CD4-positive, alpha-beta T cell treated with Interleukin-1 beta for 1 hour (primary cell): ENCODE results near the gene MEF2C.

Experiments used
- DNase-seq, 2 donors: peaks; one replicate each; pipeline ENCODE4 v3.0.0-alpha.2; 2020 to 2022

Gene MEF2C

GRCh38 chr5:88746438-88746882 lies 136.5 kb downstream of the MEF2C start:
- DNase-seq: no peak

DNA sequence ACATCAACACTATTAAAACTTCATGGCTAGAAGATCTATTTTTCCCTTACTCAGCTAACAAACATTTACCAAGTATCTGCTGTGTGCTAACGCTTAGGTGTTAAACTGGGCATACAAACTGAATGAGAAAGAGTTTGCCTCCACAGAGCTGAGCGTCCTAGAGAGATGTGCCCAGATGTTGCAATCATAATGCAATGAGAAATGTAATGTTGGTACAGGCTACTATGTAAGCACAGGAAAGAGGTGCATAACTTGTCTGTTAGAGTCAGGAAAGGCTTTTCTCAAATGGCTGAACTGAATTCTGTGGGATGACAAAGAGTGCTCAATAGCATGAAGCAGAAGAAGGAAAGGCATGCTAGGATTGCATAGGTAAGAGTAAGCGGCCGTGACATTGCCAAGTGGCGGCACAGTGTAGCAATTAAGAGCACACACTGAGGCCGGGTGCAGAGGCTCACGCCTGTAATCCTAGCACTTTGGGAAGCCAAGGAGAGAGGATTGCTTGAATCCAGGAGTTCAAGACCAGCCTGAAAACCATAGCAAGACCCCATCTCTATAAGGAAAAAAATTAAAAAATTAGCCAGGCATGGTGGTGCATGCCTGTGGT lies 137.8 kb downstream of the MEF2C start:
- DNase-seq: no peak

DNA sequence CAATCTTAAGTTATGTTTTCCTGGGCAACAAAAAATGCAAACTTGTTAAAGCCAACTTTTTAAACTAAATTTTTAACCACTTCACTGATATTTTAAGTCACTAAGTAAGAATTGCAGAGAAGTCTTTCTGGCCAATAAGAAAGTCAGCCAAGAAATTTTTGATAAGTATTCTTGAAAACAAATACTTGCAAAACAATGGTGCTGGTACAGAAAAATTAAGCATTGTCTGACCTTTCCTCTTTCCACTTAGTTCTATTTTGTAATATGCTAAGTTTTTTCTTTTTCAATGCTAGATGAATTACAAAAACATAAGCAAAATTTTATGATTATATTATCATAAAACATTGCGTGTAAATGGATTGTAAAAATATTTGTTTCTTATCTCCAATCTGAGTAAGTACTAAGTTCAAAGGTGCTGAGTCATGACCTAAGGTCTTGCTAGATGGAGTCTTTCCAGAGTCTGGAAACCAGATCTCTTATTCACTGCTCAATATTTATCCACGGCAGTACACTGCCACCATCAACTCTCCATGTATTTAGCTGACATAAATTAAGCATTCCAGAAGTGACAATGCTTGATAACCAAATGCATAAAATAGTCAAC lies 139.7 kb downstream of the MEF2C start:
- DNase-seq: no peak

- DNase-seq: no peak
These were observed 141.0 kb downstream of the MEF2C start for GRCh38 chr5:88741964-88742363.

- DNase-seq: no peak
These were observed 142.3 kb downstream of the MEF2C start for GRCh38 chr5:88740604-88741185.

DNA sequence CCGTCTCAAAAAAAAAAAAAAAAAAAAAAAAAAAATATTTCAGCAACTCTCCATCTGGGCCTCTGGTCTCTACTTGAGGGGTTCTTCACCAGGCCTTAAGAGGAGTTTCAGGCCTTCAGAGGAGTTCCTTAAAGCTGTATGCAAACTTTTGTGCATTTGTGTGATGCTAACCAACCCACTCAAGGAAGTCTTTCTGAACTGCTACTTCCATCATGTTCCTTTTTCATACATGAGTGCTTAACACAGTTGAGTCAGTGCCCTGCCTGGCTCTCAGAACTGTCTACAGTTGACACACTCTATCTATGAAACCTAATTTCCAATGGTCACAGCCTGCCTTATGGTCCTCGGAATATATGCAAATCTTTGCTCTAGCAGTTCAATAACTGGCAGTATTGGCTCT lies 146.5 kb downstream of the MEF2C start:
- DNase-seq: no peak

- DNase-seq: no peak
These were observed 148.0 kb downstream of the MEF2C start for GRCh38 chr5:88734983-88735382.

DNA sequence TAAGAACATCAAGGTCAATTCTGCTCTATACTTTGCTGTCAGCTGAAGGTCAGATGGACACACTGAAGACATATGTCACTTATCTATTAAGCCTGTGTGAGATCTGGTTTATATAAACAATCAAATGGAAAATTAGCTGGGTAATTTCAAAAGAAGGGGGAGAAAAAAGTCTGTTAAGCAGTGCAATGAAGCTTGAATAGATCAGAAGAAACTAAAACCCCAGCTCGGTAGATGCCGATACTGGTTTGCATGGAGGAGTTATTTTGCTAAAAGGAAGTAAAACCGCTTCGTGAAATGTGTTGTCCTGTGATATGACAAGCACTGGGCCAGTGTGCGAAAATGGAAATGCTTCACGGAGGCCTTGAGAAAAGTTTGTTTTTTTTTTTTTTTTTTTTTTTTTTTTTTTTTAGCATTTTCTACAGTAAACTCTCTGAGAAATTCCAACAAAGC lies 148.8 kb downstream of the MEF2C start:
- DNase-seq: peak in 1 of 2 donors; percentile 60

DNA sequence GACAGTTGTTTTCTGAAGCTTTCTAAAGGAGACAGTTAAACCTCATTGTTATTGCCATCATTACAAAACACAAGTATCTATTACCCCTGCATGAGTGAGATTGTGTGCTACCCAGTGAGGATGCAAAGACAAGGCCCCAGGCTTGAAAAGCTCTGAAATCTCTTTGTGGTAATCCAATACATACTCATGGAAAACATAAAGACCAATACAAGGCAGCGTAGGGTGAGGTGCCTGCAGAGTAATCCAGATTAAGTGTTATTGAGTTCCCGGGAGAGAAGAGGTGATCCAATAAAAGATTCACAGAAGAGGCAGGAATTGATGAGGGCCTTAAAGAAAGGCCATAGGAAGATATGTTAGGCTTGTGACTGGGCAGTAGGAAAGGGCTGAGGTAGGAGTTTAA lies 150.1 kb downstream of the MEF2C start:
- no peak for DNase-seq

DNA sequence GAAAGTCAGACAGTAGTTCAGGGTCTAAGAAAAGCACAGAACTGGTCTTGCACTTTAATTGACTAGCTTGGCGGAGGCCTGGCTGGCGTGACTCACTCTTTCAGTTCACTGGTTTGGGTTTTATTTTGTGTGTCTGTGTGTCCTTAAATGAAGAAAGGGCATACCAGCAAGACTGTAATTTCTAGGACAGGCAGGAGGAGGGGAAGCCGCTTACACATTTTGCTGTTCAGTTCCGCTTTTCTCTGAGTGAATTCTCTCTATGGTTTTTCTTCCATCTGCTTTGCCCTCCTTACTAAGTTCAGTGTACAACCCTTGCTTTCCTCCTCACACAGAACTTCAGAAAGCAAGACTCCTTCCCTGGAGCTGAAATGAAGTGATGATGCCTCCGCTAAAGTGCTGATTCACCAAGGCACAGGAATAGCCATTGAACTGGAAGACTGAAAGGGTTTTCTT lies 150.8 kb downstream of the MEF2C start:
- DNase-seq: peak in 1 of 2 donors; percentile 44

GRCh38 chr5:88729829-88730182 lies 153.2 kb downstream of the MEF2C start:
- DNase-seq: no peak

GRCh38 chr5:88729084-88729828 lies 153.7 kb downstream of the MEF2C start:
- peak; percentile 60 for DNase-seq

DNA sequence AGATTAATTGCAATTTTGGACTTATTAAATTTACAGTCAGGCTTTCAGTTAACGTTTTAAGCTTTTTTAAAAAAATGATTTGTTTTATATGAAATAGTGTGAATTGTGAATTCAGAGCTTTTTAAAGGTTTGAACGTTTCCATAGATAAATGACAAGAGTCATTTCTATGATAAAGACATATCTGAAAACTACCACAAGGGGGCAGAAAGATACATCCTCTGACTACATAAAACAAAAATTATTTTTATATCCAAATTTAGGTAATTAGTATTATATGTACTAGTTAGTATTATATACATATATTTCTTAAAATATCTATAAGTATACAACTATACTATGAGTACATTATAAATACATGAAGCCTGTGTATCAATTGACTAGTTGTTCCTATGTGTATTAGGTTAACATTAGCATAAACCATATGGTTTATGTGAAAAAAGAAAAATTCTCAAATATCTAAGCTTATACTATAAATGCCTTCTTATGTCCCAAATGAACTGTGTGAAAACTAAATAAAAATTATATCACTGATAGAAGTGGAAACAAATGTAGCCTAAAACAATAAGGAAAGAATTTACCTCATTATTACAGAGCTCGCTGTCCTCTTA lies 155.2 kb downstream of the MEF2C start:
- DNase-seq: peak in 1 of 2 donors; percentile 16

DNA sequence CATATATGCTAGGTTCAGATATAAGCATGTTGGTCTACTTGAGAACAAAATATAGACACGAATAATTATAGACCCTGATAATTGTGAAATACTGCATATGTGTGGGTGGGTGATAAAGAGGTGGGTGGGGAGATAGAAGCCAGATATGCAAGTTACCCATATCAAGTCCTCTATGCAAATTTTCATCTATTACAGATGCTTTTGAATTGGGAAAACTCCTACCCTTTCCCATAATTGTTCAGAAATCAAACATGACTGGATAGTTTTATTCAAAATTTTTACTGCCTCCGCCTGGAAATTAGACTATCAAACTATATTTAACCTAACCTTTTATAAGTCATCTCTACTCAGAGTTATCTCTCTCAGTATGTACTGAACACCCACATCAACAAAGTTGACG lies 157.5 kb downstream of the MEF2C start:
- DNase-seq: no peak

- DNase-seq: no peak
These were observed 158.8 kb downstream of the MEF2C start for GRCh38 chr5:88724201-88724600.

DNA sequence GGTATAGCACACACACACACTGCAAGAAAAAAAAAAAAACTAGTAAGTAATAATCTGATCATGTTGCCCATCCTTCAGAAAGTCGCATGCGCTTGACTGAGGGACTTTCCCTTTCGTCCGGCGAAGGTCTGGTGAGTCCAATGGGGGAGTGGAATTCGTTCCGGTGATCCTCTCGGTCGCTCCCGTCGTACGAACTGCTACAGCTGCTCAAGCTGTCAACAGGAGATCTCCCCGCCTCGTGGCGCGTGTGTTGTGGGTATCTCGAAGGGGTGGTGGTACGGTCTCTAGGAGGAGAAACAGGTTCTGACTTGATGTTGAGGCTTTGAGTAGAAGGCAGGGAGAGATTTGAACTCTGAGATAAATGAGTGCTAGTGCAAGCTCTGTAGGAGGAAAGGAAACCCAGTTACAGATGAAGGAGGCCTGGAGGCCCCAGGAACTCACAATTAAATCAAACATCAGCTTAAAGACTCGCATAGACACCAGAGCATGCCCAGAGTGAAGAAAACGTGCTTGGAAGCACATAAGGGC lies 160.4 kb downstream of the MEF2C start:
- DNase-seq: no peak

GRCh38 chr5:88719434-88719833 lies 163.6 kb downstream of the MEF2C start:
- DNase-seq: no peak

DNA sequence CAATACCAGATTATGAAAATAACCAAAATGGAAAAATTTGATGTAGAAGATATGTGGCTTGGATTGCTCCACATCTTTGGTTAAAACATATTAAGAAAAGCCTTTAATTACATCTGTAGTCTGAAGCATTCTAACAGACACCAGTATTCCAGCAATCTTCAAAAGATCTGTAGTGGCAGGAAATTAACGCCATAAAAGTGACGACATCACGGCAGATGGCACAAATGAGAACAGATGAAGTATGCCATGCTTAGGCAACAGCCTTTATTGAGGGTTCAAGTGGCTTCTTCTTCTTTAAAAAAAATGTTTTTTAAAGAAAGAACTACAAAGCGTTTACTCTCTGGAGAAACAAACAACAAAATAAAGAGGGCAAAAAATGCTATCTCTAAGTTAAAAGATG lies 164.2 kb downstream of the MEF2C start:
- no peak for DNase-seq

DNA sequence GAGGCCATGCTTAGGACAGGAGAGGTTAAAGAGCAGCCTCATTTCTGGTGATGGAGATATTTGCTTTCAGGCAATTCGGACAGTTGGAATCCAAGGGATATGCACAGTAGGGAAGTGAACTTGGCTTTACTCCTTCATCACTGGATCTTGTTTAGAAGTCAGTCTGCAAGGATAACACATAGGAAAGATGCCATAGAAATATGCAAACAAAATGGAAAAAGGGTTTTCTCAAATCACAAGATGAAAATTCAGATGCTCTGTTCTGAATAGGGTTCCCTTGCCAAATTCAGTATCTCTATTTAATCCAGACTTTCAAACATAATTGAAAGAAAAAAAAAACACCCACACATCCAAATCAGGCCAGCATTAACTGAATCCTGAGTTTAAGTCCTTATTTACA lies 166.9 kb downstream of the MEF2C start:
- no peak for DNase-seq

GRCh38 chr5:88715503-88715902 lies 167.5 kb downstream of the MEF2C start:
- DNase-seq: no peak

DNA sequence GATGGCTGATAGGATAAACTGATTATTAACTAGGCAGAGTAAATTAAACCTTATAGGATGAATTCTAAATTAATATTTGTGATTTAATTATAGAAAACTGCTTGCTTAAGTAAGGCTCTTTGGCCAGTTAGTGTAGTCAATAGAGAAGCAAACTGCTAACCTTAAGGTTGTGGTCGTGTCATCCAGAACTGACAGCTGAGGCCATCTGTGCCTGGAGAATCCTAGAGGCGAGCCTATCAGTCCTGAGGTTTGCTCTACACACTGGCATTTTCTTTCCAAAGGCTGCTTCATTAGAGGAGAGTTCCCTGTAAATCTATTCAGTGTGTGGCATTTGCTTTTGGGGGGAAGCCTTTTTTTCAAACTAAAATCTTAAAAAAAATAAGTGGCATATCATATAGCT lies 169.2 kb downstream of the MEF2C start:
- no peak for DNase-seq

GRCh38 chr5:88708682-88709398 lies 174.1 kb downstream of the MEF2C start:
- DNase-seq: no peak
